ENCODE data around the gene MYBBP1A.

MYBBP1A gene

DNA sequence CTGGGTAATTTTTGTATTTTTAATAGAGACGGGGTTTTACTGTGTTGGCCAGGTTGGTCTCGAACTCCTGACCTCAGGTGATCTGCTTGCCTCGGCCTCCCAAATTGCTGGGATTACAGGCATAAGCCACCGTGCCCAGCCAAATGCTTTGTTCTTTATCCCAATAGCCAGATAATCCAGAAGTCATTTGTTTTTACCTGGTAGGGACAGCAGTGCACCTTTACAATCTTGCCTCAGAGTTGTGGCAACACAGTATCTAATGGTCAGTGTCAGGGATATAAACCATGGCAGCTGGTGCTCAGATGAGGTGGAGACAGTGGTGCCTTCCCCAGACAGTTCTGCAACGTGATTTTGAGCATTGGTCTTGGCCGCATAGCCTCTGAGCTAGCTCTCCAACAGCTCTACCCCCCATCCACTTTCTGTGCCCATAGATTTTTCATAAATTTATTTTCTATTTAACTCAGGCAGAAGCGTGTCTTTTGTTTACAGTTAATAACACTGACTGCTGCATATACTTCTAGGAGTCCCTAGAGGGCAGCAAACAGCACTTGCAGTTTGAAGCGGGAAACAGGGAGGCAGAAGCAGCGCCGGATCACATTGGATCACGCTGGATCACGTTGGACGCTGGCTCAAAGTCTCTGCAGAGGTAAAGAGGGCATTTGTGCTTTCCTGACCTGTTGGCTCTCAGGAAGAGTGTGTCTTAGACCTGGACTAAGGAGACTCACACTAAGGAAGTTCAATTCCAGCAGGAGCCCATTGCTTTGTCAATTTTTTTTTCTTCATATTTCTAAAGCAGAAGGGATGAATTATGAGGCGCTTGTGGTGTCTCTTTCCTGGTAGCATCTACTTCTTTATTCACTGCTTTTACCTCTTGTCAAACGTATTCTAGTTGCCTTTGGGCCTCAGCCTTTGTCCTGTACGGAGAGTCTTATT, 10.3 kb upstream of the MYBBP1A start:
- DNase-seq: peak; percentile 66

DNA sequence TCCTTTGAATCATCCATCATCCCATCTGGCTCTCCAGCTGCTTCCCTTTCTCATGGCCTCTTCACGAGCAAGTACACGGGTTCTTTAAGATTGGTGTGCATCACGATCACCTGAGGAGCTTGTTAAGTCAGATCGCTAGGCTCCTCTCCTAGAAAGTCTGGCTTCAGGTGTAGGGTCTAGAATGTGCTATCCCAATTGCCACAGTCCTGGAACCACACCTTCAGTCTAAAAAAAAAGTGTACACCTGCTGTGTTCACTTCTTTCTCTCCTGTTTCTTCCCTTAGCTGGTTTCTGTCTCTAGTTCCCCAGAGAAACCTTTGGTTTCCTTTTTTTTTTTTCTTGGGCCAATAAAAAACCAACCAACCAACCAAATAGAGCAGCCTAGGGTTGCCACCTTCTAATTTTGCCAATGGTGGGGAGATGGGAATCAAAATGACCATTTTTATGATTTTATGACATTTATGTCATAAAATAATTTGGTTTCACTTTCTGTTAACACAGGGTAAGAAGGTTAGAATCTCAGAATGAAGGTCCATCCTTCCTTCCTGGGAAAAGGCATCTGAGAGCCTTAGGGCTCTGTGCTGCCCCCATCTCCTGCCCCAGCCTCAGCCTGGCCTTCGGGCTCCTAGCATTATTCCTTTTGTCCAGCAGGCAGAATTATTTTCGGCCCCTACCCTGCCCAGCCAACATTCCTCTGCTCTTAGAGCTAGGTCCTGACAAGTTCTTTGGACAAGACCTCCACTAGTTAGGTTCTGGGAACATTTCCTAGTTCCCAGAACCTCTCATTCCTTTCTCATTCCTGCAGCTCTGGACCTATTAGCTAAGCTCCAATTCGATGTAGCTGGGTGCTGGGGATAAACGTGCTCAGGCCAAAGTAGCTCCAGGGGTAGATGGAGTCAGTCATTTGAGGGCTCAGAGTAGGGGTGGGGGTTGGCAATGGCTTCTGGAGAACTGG, 7.1 kb upstream of the MYBBP1A start:
- no peak for DNase-seq

DNA sequence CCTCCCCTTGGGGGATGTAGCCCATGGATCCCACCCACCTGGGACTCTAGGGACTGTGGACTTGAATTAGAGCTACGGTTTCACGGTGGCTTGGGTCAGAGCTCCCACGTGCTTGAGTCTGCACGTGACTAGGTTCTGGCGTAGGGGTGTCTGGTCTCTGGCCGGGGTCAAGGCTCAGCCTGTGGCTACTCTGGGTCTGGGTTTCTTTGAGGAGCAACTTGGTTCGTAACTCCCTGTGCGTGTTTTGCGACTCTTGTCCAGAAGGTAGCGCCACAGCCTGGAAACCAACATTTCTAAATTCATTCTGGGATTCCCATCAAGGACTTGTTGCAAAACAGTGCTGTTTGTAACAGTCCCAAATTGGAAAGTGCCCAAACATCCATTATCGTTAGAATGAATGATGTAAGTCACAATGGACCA, 5.7 kb upstream of the MYBBP1A start:
- DNase-seq: no peak

DNA sequence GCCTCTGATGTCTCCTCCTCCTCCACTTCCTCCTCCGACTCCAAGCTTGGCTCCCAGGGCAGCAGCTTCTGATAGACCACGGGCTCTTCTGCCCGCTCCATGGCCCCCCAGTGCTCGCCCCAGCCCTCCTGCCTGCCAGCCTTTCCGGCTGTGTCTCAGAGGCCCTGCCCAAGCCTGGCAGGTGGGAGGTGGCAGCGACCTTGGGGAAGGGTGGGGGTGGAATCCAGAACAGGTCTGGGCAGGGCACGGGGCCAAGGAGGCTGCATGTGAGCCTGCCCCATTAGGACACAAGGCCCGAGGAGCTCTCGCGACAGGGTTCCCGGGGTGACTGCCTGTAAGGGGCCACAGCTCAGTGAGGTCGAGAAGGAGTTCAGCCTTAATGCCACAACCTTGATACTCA, 5.2 kb upstream of the MYBBP1A start, which contains the start of gene GGT6:
TSS of gene GGT6 (minus strand) at position 157 of the 400 bp plus-strand sequence. CDS start at position 101, 56 bp downstream.
- DNase-seq: no peak

DNA sequence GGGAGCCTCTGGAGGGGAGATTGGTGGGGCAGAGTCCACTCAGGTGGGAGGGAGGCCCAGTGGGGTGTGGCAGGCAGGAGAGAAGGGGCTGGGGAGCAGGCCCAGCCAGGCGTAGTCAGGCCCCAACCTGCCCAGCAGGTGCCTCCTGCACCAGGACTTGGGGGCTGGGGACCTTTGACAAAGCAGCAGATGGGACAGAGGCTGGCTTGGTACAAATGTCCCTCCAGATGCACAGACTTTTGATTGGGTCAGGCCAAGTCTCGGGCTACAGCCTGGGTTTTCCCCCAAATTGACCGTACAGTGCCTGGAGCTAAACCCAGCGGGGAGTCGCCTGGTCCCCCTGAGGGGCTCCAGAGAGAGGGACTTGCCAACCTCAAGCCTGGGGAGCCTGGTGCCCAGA, 4.8 kb upstream of the MYBBP1A start:
- DNase-seq: no peak

DNA sequence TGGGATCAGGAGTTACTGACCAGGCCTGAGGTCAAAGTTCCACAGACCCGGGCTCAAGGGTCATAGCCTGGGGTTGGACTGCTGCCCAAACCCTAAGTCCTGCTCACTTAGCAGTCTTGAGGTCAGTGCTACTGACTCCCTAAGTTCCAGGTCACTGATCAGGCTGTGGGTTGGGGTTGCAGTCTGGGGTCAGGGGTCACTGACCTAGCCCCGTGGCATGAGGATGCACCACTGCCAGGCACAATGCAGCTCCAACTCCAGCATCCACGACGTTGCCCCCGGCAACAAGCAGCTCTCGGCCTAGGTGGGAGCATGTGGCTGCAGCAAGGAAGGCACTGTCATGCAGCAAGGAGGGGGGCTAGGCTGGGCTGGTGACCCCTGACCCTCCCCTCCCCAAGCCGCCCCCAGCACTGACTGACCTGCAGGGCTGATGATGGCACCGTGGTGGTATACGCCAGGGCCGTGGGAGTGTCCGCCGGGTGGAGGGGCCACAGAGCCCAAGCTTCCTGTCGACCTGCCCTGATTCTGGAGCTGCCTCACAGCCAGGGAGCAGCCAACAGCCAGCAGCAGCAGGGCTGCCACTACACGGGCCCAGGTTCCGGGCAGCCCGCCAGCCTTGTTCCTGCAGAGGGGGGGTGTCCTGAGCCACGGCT, 4.1 kb upstream of the MYBBP1A start:
- DNase-seq: no peak

DNA sequence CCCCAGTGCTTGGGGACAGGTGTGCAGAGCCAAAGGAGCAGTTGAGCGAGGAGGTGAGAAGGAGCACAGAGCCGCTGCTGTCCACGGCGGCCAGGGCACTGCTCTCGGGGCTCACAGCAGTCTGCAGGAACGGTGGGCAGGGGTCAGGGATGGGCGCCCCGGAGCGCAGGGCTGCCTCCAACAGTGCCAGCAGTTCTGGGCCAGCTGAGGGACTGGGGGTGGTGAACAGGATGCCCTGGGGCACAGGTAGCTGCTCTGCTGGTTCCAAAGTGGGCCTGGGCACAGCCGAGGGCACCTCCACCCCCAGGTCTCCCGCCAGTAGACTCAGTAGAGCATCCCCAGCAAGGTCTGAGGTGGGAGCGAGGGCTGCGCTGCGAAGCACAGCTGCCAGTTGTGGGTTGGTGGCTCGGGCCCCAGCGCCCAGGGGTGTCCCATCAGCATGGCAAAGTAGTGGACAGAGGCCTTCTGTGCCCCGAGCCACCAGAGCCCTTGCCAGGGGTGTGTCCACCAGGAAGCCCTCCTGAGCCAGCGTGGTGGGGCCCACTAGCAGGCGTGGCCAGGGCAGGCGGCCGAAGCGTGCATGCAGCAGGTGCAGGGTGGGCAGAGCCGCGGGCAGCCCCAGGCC, 3.3 kb upstream of the MYBBP1A start:
- DNase-seq: no peak

DNA sequence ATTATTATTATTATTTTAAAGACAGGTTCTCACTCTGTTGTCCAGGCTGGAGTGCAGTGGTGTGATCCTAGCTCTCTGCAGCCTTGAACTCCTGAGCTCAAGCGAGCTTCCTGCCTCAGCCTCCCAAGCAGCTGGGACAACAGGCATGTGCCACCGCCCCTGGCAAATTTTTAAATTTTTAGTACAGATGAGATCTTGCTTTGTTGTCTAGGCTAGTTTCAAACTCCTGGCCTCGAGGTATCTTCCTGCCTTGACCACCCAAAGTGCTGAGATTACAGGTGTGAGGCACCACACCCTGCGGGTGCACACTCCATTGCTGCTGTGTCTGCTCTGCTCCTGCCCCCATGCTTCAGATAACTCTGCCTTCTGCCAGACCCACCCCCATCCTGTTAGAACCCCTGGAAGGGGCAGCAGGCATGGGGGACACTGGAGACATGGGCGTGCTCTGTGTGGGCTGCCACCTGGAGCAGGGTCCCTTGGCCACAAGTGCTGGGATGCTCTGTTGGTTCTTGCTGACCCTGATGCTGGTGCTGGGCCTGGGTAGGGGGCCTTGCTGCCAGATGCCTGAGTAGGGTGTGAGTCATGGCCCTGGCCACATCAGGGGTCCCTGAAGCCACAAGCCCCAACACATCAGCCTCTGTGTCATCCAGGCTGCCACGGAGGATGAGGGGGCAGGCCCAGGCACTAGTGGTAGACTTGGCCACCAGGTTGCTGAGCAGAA, 2.6 kb upstream of the MYBBP1A start:
- no peak for DNase-seq

DNA sequence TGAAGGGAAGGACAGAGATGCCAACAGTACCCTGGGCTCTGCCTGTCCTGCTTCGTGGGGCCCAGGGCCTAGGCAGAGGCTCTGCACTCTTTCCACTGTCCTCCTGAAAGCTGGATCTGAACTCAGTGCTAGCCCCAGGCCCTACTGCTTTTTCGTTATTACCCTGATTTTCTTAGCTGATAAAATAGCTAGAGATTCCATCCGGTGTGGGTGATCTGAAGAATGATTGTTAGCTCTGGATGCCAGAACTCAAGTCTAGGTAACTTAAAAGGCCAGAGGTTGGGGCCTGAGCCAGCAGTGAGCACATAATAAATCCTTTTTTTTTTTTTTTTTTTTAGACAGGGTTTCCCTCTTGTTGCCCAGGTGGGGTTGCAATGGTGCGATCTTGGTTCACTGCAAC, 1.8 kb upstream of the MYBBP1A start:
- DNase-seq: no peak

DNA sequence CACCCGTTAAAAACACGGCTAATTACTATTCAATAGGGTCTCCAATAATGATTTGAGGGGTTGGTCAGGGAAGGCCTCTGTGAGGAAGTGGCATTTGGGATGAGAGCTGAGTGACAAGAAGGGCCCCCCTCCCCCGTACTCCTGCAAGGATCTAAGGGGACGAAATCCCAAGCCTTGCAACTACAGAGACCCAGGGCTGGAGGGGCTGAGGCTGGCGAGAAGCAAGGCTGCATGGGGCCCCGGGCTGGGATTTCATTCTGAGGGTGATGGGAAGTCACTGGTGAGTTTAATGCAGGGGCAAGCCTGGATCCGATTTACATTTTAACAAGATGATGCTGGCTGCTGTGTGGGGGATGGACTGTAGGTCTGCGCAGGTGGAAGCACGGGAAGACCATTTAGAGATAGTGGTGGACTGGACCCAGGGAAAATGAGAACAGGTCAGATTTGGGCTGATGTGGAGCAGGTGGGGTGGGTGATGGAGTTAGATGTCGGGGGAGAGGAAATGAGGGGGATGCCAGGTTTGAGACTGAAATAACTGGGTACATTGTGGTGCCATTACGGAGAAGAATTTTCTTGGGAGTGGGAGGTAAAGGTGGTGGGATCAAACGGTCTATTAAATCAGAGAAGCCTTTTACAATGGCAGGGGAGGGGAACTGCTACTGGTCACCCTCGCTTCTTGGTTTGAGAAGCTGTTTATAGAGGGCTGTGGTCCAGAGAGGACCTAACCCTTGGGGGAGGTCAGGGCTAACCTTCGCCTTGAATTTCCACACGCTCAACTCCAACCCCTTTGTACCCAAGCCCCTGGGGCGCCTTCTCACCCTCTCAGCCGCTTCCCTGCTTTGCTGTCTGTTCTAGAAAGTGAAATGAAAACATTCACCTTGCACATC, 932 bp upstream of the MYBBP1A start:
- no peak for DNase-seq

DNA sequence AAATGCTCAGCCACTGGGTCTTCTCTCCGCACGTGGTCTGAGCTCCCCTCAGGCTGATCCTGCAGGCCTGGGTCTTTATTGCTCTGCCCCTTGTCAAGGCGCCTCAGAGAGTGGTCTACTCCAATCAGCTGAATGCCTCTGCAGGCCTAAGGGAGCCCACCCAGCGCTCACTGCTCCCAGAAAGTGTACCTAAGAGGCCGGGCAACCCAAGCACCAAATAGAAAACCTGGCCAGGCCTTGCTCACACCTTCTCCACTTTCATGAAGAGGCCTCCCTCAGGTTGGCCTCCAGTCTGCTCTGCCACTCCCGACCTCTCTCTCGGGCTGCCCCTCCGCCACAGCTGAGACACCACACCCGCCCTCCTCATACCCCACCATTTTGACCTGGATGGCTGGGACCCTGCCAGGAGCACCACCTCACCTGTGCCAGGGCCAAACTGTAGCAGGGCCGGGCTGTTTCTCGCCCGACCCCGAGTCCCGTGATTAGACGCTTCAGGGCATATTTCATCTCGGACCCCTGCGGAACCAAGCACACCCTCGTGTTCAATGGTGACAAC, 665 bp downstream of the MYBBP1A start:
- DNase-seq: no peak

DNA sequence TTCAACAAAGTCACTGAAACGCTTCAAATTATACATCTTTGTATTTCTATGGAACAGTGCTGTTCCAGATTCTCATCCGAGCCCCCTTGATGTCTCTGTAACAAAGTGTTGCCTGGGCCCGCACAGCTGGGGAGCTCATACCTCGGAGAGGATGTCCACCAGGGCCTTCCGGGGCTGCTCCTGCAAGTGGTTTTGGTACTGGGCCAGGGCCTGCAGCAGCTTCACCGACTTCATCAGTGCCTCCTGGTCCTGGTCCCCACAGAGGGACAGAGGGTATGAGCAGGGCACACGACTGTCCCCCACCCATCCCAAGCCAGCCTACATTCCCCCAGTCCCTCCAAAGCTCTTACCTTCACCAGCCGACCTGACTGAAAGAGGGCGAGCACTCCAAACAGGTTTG, 1.5 kb downstream of the MYBBP1A start:
- no peak for DNase-seq

DNA sequence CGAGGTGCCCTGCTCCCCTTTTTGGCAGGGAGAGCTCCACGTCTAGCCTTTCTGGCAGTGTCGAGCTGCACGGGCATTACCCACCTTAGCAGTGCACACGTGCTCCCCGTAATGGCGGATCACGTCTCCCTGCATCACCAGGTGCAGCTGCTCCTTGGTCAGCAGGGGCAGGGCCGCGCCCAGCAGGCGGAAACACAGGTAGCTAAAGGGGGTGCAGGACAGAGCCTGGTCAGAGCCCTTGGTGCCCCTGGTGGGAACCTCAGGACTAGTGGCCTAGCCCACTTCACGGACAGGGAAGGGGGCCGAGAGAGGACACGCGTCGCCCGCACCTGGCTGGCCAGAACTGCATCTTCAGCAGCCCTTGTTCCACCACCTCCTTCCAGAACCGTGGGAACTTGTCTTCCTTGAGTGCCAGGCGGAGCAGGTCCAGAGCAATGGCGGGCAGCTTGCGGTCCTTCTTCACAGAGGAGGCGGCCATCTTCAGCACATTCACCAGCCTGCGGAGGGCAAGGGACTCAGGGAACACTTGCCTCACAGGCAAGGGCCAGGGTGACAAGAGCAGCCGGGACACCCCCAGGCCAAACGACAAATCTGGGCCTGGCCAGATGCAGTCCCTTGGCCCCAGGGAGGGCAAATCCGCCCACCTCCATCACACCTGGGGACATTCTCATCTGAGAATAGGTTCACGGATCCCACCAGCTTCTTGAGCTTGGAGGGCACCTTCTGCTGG, 3.2 kb downstream of the MYBBP1A start:
- DNase-seq: no peak

DNA sequence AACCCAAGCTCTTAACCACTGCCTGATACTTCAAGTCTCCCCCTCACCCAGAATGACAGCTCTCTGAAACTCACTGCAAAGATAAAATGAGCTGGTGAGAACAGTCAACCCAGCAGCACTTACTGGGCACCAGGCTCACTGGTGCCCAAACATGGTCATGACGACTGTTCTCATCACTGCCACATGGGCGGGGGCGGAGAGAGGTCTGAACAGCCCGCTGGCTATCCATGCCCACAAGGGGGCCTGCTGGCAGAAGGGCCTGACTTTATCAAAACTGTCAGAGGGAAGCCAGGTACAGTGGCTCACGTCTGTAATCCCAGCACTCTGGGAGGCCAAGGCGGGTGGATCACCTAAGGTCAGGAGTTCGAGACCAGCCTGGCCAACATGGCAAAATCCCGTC, 4.0 kb downstream of the MYBBP1A start:
- DNase-seq: no peak

DNA sequence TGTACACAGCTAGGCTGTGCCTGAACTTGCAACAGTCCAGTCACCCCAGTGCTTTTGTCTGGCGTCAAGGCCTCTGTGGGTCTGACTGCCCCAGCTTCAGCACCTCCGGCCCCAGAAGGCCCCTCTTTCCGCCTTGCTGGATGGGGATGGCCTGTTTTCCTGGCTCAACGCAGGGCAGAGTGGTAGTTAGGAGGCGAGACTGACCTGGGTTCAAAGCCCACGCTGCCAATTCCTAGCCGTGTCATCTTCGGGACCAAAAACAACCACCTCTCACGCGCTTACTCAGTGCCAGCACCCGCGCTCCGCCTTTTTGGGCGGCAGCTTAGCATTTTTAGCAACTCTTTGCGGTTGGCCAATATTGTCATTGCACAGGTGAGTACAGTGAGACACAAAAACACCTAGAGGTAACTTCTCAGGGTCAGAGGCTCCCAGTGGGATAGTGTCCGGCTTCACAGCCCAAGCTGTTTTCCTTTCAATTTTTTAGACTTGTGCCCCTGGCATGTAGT, 4.6 kb downstream of the MYBBP1A start:
- no peak for DNase-seq

DNA sequence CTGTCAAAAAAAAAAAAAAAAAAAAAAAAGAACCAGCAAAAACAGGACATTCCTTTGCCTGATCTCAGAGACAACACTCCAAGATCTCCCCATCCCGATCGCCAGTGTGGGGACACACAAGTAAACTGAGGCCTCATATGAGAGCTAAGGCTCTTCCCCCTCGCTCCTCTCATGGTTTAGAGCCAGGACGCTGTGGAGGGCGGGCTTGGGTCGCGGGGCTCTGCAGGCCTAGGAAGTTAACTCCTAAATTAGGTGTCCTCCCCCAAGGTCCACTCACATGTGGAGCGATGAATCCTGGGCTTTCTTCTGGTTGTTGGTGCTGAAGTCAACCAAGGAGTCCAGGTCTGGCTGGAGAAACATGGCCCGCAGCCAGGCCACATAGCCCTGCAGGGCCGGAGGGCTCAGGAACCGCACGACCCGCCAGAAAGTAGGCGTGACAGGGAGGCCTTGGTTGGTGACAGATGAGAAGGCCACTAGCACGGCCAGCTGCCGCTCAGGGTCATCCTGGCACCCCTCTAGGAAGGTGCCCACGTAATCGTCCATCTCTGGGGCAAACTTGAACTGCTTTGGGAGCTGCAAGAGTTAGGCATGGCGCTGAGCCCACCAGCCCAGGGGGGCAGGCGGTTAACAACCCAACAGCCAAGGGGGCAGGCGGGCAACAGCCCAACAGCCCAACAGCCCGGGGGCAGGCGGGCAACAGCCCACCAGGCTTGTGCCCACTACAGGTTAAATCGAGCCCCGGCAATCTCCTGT, 5.2 kb downstream of the MYBBP1A start:
- no peak for DNase-seq

DNA sequence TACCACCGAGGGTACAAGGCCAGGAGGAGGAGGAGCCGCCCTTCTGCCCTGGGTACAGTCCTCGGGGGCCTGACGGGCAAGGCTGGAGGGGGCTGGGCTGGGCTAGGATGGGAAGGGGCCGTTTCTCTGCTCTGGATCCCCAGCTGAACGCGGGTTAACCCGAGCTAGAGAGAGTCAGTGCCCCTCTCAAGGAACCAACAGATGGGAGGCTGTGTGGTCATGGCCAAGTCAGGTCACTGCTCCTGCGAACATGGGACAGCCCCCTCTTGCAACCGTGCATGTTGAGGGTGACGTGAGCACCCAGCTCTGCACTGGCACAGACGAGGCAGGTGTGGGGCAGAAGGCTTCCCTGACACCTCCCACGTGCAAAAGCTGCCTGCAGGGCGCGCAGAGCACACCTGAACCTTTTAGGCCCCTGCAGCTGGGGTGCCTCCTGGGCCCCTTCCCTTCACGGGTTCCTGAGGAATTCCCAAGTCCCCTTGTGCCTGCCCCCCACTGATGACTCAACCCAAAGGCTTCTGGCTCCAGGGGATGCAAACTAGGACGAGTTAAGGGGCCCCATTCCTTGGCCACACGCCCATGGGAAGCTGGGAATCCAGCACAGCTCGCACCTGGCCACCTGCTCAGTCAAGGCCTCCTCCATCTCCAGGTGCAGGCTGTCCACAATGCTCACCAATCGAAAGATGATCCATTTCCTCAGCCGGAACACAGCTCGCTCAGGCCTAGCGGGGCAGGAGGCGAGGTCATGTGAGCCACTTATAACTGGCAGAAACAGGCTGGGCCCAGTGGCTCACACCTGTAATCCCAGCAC, 6.3 kb downstream of the MYBBP1A start:
- DNase-seq: peak; percentile 33

DNA sequence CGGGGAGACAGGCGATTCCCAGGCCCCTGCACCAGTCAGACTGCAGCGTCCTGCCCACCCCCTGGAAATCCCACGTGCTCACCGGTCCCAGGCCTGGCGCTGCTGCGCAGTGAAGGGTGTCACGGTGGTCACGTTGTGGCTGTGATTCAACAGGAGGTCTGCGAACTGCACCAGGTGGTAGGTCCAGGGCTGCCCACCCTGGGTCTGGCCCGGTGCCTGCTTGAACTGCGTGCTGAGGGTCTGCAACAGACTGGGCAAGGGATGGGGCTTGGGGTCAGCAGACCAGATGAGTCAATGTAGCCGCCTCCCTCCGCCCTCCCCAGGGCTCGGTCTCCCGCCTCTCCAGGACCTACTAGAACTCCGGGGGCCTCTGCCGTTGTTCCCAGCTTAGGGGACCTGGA, 7.1 kb downstream of the MYBBP1A start:
- no peak for DNase-seq

All from fibroblast of skin of right quadriceps (primary cell).